Muscle layer of duodenum (tissue), 2 donors: Measurements from ENCODE around the gene RPS6KA3.
"Not testable (repeated sequence)": the region's sequence is repeated elsewhere in the genome, so short reads cannot be mapped to it uniquely, and the experiment has no call there.

Experiments
- H3K27ac ChIP-seq: one replicate; pipeline ENCODE4 v1.7.0; 2013; ENCODE audit warnings: mild to moderate bottlenecking, low read length
- H3K27me3 ChIP-seq: one replicate; pipeline ENCODE4 v1.7.0; 2013; ENCODE audit warnings: low read depth, mild to moderate bottlenecking, control low read depth, low read length
- H3K36me3 ChIP-seq, 2 donors: one replicate each; pipeline ENCODE4 v1.7.0; 2013; ENCODE audit warnings: low read length in 2 of 2, control low read depth in 1 of 2, mild to moderate bottlenecking in 1 of 2; ENCODE audit not compliant: insufficient read depth in 2 of 2, control insufficient read depth in 1 of 2
- H3K4me1 ChIP-seq, 2 donors: one replicate each; pipeline ENCODE4 v1.7.0; 2013; ENCODE audit warnings: low read length in 2 of 2, mild to moderate bottlenecking in 2 of 2, control low read depth in 1 of 2, moderate library complexity in 1 of 2; ENCODE audit not compliant: insufficient read depth in 2 of 2, control insufficient read depth in 1 of 2
- H3K4me3 ChIP-seq, 2 donors: one replicate each; pipeline ENCODE4 v1.7.0; 2013; ENCODE audit warnings: low read length in 2 of 2, low read depth in 1 of 2, mild to moderate bottlenecking in 1 of 2
- H3K9me3 ChIP-seq, 2 donors: one replicate each; pipeline ENCODE4 v1.7.0; 2013; ENCODE audit warnings: low read length in 2 of 2, control low read depth in 1 of 2, mild to moderate bottlenecking in 1 of 2; ENCODE audit not compliant: control insufficient read depth in 1 of 2
- donor health status: healthy.

RPS6KA3 gene

GRCh38 chrX:20141281-20142220, 125.2 kb downstream of the RPS6KA3 start, which contains the start of gene EIF1AX:
EIF1AX (minus strand) TSS chrX:20141838; CDS start chrX:20141640, 198 bp downstream.
- peak within 1 kb of the TSS; percentile 69 to 83 for H3K4me3 ChIP-seq
- peaks cover 5 to 15% of the 10 kb centered on the region in 2 donors for H3K4me1 ChIP-seq
- H3K27ac ChIP-seq, result peak within 1 kb of the TSS; percentile 84

GRCh38 chrX:20140420-20140819, 126.3 kb downstream of the RPS6KA3 start:
- Histone ChIP-seq H3K27ac (peak overlapping the region; percentile 84), H3K9me3 (no peaks in the 10 kb centered on the region), H3K27me3 (no peaks in the 10 kb centered on the region), H3K36me3 (peaks cover 6 to 7% of the 10 kb centered on the region in 2 donors), H3K4me1 (peaks cover 5 to 16% of the 10 kb centered on the region in 2 donors), H3K4me3 (peak overlapping the region; percentile 69 to 83)

More at GRCh38 chrX:20141281-20142220, 125.2 kb downstream of the RPS6KA3 start, which contains the start of gene EIF1AX:
- H3K27me3 ChIP-seq, result no peaks in the 10 kb centered on the region
- H3K9me3 ChIP-seq, result no peaks in the 10 kb centered on the region
- peaks cover 4 to 7% of the 10 kb centered on the region in 2 donors for H3K36me3 ChIP-seq

- Histone ChIP-seq H3K4me3 (peak overlapping the region; percentile 69 to 83), H3K36me3 (peaks cover 6 to 7% of the 10 kb centered on the region in 2 donors), H3K4me1 (peaks cover 5 to 16% of the 10 kb centered on the region in 2 donors), H3K27me3 (no peaks in the 10 kb centered on the region), H3K9me3 (no peaks in the 10 kb centered on the region), H3K27ac (peak overlapping the region; percentile 84)
Measured at GRCh38 chrX:20139966-20140365, 126.7 kb downstream of the RPS6KA3 start.

- no peaks in the 10 kb centered on the region for H3K27me3 ChIP-seq
- peaks cover 5 to 16% of the 10 kb centered on the region in 2 donors for H3K4me1 ChIP-seq
- no peak overlapping the region for H3K27ac ChIP-seq
- H3K4me3 ChIP-seq, result no peak overlapping the region
- H3K36me3 ChIP-seq, result peaks cover 7 to 16% of the 10 kb centered on the region in 2 donors
- H3K9me3 ChIP-seq, result no peaks in the 10 kb centered on the region
Measured at GRCh38 chrX:20135944-20136343, 130.8 kb downstream of the RPS6KA3 start.

DNA sequence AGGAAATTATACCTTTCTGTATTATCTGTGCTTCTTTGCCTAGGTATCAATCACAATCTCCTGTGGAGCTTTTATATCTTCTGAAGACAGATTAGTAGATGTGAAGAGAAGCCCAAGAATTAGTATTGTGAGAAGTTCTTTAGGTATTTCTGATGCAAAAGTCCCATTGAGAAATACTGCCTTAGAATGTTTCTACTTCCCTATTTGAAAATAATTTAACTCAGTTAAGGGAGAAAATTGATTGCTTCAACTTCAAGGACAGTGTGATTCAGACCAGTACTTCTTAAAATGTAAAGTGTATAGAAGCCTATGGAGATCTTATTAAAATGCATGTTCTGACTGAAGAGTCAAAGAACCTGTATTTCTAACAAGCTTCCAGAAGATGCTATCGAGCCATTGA, 134.0 kb downstream of the RPS6KA3 start:
- no peak overlapping the region for H3K4me3 ChIP-seq
- H3K27me3 ChIP-seq, result no peaks in the 10 kb centered on the region
- peaks cover 0 to 5% of the 10 kb centered on the region in 2 donors for H3K4me1 ChIP-seq
- peaks cover 10 to 16% of the 10 kb centered on the region in 2 donors for H3K36me3 ChIP-seq
- H3K27ac ChIP-seq, result no peak overlapping the region
- no peaks in the 10 kb centered on the region for H3K9me3 ChIP-seq

- no peak overlapping the region for H3K27ac ChIP-seq
- no peaks in the 10 kb centered on the region for H3K9me3 ChIP-seq
- H3K4me1 ChIP-seq, result no peaks in the 10 kb centered on the region
- no peak overlapping the region for H3K4me3 ChIP-seq
- peaks cover 7 to 10% of the 10 kb centered on the region in 2 donors for H3K36me3 ChIP-seq
- H3K27me3 ChIP-seq, result no peaks in the 10 kb centered on the region
Measured at GRCh38 chrX:20130357-20130756, 136.4 kb downstream of the RPS6KA3 start.

DNA sequence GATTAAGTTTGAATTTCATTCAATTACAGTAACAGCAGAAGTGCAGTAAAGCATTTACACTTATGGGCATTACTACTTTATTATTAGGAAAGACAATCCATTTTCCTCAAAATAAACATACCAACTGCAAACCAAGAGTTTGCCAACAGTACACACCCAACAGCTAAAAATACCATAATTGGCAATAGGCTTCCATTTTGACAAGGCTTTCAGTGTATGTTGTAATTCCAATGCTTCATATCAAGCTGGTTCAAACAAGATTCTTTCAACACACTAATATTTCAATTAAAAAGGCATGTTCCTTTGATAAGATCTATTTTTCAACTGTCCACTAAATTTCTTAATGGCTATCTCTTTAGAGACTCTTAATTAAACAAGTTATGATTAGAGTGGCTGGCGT, 137.2 kb downstream of the RPS6KA3 start:
- no peak overlapping the region for H3K4me3 ChIP-seq
- H3K4me1 ChIP-seq, result no peaks in the 10 kb centered on the region
- H3K36me3 ChIP-seq, result peaks cover 10 to 11% of the 10 kb centered on the region in 2 donors
- H3K27me3 ChIP-seq, result no peaks in the 10 kb centered on the region
- no peak overlapping the region for H3K27ac ChIP-seq
- no peaks in the 10 kb centered on the region for H3K9me3 ChIP-seq

DNA sequence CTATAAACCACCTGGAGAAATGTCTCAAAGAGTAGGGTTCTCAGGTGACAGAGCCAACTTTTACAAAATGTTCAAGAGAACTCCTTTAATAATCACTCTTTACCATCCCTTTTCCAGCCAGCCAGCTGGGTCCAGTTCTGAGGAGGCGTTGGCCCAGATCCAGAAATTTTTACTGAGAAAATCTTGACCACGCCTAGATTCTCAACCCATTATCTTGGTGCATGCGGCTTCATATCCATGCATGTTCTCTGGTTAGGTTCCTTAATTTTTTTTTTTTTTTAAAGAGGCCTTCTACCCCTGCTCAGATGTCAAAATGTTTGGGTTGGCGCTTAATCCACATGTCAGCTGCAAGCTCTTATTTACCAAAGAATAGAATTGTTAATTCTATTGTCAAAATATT, 138.0 kb downstream of the RPS6KA3 start:
- Histone ChIP-seq H3K27ac (no peak overlapping the region), H3K27me3 (no peaks in the 10 kb centered on the region), H3K4me1 (no peaks in the 10 kb centered on the region), H3K4me3 (no peak overlapping the region), H3K9me3 (no peaks in the 10 kb centered on the region), H3K36me3 (peaks cover 10 to 11% of the 10 kb centered on the region in 2 donors)

DNA sequence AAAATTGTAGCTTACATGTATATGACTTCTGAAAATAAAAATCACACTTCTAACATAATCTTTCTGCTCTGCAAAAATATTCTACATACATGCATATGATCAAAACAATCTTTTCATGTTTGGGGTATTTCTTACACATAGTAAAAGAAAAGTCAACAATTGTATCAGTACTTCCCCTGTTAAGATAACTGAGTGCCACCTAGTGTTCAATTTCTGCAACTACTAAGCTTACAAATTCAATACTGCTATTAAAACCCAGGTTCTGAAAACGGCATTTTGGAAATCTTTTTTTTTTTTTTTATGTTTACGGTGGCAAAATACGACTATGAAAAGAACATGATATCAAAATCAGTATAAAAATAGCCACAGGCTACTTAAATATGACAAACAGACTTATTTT, 139.3 kb downstream of the RPS6KA3 start:
- not testable (repeated sequence) for H3K27me3 ChIP-seq, H3K27ac ChIP-seq, H3K4me3 ChIP-seq, H3K9me3 ChIP-seq, H3K4me1 ChIP-seq
- peaks cover 0 to 11% of the 10 kb centered on the region in 2 donors for H3K36me3 ChIP-seq

DNA sequence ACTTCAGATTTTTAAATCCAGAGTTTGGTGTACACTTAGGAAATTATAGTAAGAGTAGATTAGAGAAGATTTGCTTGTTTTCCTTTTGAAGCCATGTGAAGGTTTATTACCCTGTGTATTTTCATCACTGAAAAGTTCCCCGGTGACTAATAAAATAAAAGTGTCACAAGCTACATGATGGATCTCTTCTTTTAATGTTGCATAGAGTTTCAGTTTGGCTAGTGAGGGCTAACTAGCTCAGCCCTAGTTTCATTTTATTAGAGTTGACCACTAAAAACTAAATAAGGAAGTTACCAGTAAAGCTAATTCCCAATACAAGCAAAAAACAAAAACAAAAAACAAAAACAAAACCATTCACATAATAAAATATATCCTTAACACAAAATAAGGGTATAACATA, 139.9 kb downstream of the RPS6KA3 start:
- H3K27ac ChIP-seq, H3K27me3 ChIP-seq, H3K4me1 ChIP-seq, H3K9me3 ChIP-seq, H3K4me3 ChIP-seq: not testable (repeated sequence)
- peaks cover 0 to 11% of the 10 kb centered on the region in 2 donors for H3K36me3 ChIP-seq

- Histone ChIP-seq H3K27ac (no peak overlapping the region), H3K4me1 (no peaks in the 10 kb centered on the region), H3K27me3 (no peaks in the 10 kb centered on the region), H3K9me3 (no peaks in the 10 kb centered on the region), H3K4me3 (no peak overlapping the region), H3K36me3 (peaks cover 0 to 11% of the 10 kb centered on the region in 2 donors)
Measured at GRCh38 chrX:20124964-20125363, 141.7 kb downstream of the RPS6KA3 start.
